GM12874 (cell line): ENCODE results near the gene REXO1.

Experiments used
- CTCF ChIP-seq: IDR thresholded peaks from 2 replicates; pipeline ENCODE4 v1.5.1; 2011; ENCODE audit warnings: low read depth, mild to moderate bottlenecking, control low read depth, low read length, moderate library complexity; ENCODE audit not compliant: insufficient read depth

The REXO1 gene

GRCh38 chr19:1871140-1871597 lies 22.9 kb upstream of the REXO1 start:
- TF ChIP-seq CTCF: no peak

- no peak for TF ChIP-seq CTCF
Observed at GRCh38 chr19:1868971-1869370, 20.7 kb upstream of the REXO1 start.

- no peak for TF ChIP-seq CTCF
Observed at GRCh38 chr19:1867349-1867724, 19.1 kb upstream of the REXO1 start.

DNA sequence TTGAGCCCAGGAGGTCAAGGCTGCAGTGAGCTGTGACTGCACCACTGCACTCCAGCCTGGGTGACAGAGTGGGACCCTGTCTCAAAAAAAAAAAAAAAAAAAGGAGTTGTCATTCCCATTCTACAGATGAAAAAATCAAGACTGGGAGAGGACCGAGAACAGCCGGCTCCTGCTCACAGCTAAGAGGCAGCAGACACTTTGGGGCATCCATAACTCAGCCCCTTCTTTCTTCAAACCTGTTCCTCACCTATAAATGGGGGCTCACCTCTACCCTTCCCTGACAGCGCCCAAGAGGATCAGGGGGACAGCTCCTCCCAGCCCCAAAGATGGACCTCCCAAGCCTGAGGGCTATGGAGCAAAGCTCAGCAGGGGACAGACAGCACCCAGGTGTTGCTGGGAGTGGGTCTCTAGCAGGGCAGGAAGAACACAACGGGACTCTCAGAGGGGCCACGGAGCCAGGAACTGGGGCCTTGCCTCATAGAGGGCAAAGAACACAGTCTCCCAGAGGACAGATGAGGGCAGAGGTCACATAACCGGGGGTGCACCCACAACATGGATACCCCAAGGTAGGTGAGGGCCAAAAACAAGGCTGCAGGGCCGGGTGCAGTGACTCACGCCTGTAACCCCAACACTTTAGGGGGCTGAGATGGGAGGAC lies 18.5 kb upstream of the REXO1 start:
- TF ChIP-seq CTCF: no peak

- TF ChIP-seq CTCF: no peak
Observed at GRCh38 chr19:1865172-1866010, 17.1 kb upstream of the REXO1 start.

- TF ChIP-seq CTCF: peak; percentile 92
Observed at GRCh38 chr19:1864480-1865171, 16.3 kb upstream of the REXO1 start.

- no peak for TF ChIP-seq CTCF
Observed at GRCh38 chr19:1863638-1864479, 15.6 kb upstream of the REXO1 start.
